GM23338 (cell line): ENCODE measurements around the gene CACNB3. TPM values are rescaled to one million over a fixed set of nuclear protein-coding genes. Genes with fewer than 3 reads are reported as not detected.
"Not testable (repeated sequence)": the region's sequence is repeated elsewhere in the genome, so short reads cannot be mapped to it uniquely, and the experiment has no call there.

Experiments
- ATAC-seq: fragments of 200-7000 bp; cut with Tn5 transposase; 3 replicates; pipeline ENCODE4 v1.9.1; 2020
- DNase-seq: peaks from one replicate; pipeline ENCODE4 v3.0.0-alpha.2; 2015; ENCODE audit warnings: low spot score
- H2AFZ ChIP-seq: fragments of 200-600 bp; sonication (generic); 2 replicates; pipeline ENCODE4 v1.8.0; 2016; ENCODE audit warnings: antibody characterized with exemption, mild to moderate bottlenecking, moderate library complexity
- H3F3A ChIP-seq: fragments of 200-600 bp; sonication (generic); replicated peaks from 2 replicates; pipeline ENCODE4 v1.8.0; 2017; ENCODE audit warnings: antibody characterized with exemption, mixed run types, low read depth
- H3K27ac ChIP-seq: fragments of 200-600 bp; sonication (generic); 2 replicates; pipeline ENCODE4 v1.6.1; 2016; ENCODE audit warnings: low read depth
- H3K27me3 ChIP-seq: fragments of 200-600 bp; sonication (generic); 2 replicates; pipeline ENCODE4 v1.8.0; 2016; ENCODE audit warnings: mild to moderate bottlenecking, mixed run types, moderate library complexity; ENCODE audit not compliant: insufficient read depth
- H3K36me3 ChIP-seq: fragments of 200-600 bp; sonication (generic); 2 replicates; pipeline ENCODE4 v1.8.0; 2016; ENCODE audit warnings: mild to moderate bottlenecking; ENCODE audit not compliant: insufficient read depth
- H3K4me1 ChIP-seq: fragments of 200-600 bp; sonication (generic); 2 replicates; pipeline ENCODE4 v1.8.0; 2016; ENCODE audit warnings: mild to moderate bottlenecking, moderate library complexity; ENCODE audit not compliant: insufficient read depth
- H3K4me2 ChIP-seq: fragments of 200-600 bp; sonication (generic); 2 replicates; pipeline ENCODE4 v1.7.1; 2017; ENCODE audit warnings: mixed run types
- H3K4me3 ChIP-seq: fragments of 200-600 bp; sonication (generic); 2 replicates; pipeline ENCODE4 v1.6.1; 2016; ENCODE audit warnings: mixed run types
- H3K79me2 ChIP-seq: fragments of 200-600 bp; sonication (generic); replicated peaks from 2 replicates; pipeline ENCODE4 v1.8.0; 2017; ENCODE audit warnings: mild to moderate bottlenecking; ENCODE audit not compliant: insufficient read depth
- H3K9me2 ChIP-seq: fragments of 200-600 bp; sonication (generic); 2 replicates; pipeline ENCODE4 v1.8.0; 2017; ENCODE audit not compliant: insufficient read depth
- H4K20me1 ChIP-seq: fragments of 200-600 bp; sonication (generic); replicated peaks from 2 replicates; pipeline ENCODE4 v1.8.0; 2017; ENCODE audit warnings: mild to moderate bottlenecking; ENCODE audit not compliant: insufficient read depth
- H3K27ac Mint-ChIP-seq: 2 replicates; pipeline ENCODE4 v1.8.0; 2020; ENCODE audit warnings: inconsistent platforms, mild to moderate bottlenecking, moderate library complexity, mixed read lengths
- H3K27me3 Mint-ChIP-seq: 3 replicates; pipeline ENCODE4 v1.8.0; 2022; ENCODE audit warnings: low read depth, mild to moderate bottlenecking, moderate library complexity, mixed read lengths, inconsistent platforms; ENCODE audit not compliant: insufficient read depth, poor library complexity
- H3K36me3 Mint-ChIP-seq: 3 replicates; pipeline ENCODE4 v1.8.0; 2021; ENCODE audit warnings: low read depth, mild to moderate bottlenecking, inconsistent platforms, moderate library complexity, mixed read lengths
- H3K4me1 Mint-ChIP-seq: 3 replicates; pipeline ENCODE4 v1.8.0; 2020; ENCODE audit warnings: mild to moderate bottlenecking, inconsistent platforms, mixed read lengths
- H3K4me3 Mint-ChIP-seq: 3 replicates; pipeline ENCODE4 v1.8.0; 2021; ENCODE audit warnings: moderate library complexity, mild to moderate bottlenecking, inconsistent platforms, mixed read lengths
- H3K9me3 Mint-ChIP-seq: 3 replicates; pipeline ENCODE4 v1.8.0; 2020; ENCODE audit warnings: moderate library complexity, mild to moderate bottlenecking, inconsistent platforms, mixed read lengths
- NANOG ChIP-seq: IDR thresholded peaks from 2 replicates; pipeline ENCODE4 v1.6.1; 2016; ENCODE audit warnings: antibody characterized with exemption, borderline replicate concordance
- POLR2AphosphoS5 ChIP-seq: IDR thresholded peaks from 2 replicates; pipeline ENCODE4 v1.6.1; 2016; ENCODE audit warnings: antibody characterized with exemption, low read depth
- ZNF331 ChIP-seq: fragments of 250-450 bp; sonication (Bioruptor Pico); IDR thresholded peaks from 2 replicates; pipeline ENCODE4 v1.5.0; 2020; ENCODE audit warnings: low read depth, mild to moderate bottlenecking, moderate library complexity
- polyA plus RNA-seq: library from polyadenylated mRNA; unstranded; fragments of >200 nt; fragmentation: Nextera tagmentation; extraction: Ambion mirVana; gene quantifications from 2 replicates; pipeline ENCODE4 v1.2.1, GENCODE V29; 2016
- total RNA-seq: library from RNA; depleted of rRNA; stranded (reverse); fragments of >200 nt; shearing (Covaris generic); gene quantifications from 2 replicates; pipeline ENCODE4 v1.2.3, GENCODE V29; 2014
- TF ChIP-seq, protein P1 (sequence below): IDR thresholded peaks from one replicate; pipeline ENCODE4 v1.6.1; 2018; ENCODE audit warnings: antibody characterized with exemption; ENCODE audit not compliant: unreplicated experiment
- TF ChIP-seq, protein P2 (sequence below), 2 experiments: fragments of 200-600 bp in 1 of 2; sonication (generic) in 1 of 2; conservative IDR thresholded peaks; 2 replicates each; pipeline versions ENCODE4 v1.5.1 to v1.6.1; 2016 to 2017; ENCODE audit warnings: antibody characterized with exemption in 2 of 2, low read depth in 2 of 2, mild to moderate bottlenecking in 2 of 2, moderate library complexity in 1 of 2
- TF ChIP-seq, protein P3 (sequence below): fragments of 250-450 bp; sonication (Bioruptor Pico); IDR thresholded peaks from 2 replicates; pipeline ENCODE4 v1.5.0; 2020; ENCODE audit warnings: mild to moderate bottlenecking, moderate library complexity

The CACNB3 gene
- total and polyA plus RNA-seq, 2 experiments from 2014 or later, result 4.1 to 6.2 TPM

DNA sequence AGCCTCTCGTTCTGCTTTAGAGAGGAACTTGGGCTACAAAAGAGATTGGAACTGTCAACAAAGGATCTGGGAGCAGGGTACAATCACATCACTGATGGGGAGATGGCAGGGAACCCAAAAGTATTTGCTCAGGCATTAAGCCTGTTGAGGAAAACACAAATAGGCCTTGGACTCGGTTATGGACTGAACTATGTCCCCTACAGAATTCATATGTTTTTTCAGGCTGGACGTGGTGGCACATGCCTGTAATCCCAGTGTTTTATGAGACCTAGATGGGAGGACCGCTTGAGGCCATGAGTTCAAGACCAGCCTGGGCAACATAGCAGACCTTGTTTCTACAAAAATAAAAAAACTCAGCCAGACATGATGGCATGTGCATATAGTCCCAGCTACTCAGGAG lies 19.8 kb downstream of the CACNB3 start (continued):
- TF ChIP-seq, protein P1, sequence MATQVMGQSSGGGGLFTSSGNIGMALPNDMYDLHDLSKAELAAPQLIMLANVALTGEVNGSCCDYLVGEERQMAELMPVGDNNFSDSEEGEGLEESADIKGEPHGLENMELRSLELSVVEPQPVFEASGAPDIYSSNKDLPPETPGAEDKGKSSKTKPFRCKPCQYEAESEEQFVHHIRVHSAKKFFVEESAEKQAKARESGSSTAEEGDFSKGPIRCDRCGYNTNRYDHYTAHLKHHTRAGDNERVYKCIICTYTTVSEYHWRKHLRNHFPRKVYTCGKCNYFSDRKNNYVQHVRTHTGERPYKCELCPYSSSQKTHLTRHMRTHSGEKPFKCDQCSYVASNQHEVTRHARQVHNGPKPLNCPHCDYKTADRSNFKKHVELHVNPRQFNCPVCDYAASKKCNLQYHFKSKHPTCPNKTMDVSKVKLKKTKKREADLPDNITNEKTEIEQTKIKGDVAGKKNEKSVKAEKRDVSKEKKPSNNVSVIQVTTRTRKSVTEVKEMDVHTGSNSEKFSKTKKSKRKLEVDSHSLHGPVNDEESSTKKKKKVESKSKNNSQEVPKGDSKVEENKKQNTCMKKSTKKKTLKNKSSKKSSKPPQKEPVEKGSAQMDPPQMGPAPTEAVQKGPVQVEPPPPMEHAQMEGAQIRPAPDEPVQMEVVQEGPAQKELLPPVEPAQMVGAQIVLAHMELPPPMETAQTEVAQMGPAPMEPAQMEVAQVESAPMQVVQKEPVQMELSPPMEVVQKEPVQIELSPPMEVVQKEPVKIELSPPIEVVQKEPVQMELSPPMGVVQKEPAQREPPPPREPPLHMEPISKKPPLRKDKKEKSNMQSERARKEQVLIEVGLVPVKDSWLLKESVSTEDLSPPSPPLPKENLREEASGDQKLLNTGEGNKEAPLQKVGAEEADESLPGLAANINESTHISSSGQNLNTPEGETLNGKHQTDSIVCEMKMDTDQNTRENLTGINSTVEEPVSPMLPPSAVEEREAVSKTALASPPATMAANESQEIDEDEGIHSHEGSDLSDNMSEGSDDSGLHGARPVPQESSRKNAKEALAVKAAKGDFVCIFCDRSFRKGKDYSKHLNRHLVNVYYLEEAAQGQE, result no peak
- TF ChIP-seq, protein P2, sequence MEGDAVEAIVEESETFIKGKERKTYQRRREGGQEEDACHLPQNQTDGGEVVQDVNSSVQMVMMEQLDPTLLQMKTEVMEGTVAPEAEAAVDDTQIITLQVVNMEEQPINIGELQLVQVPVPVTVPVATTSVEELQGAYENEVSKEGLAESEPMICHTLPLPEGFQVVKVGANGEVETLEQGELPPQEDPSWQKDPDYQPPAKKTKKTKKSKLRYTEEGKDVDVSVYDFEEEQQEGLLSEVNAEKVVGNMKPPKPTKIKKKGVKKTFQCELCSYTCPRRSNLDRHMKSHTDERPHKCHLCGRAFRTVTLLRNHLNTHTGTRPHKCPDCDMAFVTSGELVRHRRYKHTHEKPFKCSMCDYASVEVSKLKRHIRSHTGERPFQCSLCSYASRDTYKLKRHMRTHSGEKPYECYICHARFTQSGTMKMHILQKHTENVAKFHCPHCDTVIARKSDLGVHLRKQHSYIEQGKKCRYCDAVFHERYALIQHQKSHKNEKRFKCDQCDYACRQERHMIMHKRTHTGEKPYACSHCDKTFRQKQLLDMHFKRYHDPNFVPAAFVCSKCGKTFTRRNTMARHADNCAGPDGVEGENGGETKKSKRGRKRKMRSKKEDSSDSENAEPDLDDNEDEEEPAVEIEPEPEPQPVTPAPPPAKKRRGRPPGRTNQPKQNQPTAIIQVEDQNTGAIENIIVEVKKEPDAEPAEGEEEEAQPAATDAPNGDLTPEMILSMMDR (conservative IDR thresholded peaks at IDR 0.05; ENCODE audit: low read depth in 2 of 2), result no peak
- no peak for TF ChIP-seq POLR2AphosphoS5
- TF ChIP-seq ZNF331 (CRISPR knock-in tag), result no peak

DNA sequence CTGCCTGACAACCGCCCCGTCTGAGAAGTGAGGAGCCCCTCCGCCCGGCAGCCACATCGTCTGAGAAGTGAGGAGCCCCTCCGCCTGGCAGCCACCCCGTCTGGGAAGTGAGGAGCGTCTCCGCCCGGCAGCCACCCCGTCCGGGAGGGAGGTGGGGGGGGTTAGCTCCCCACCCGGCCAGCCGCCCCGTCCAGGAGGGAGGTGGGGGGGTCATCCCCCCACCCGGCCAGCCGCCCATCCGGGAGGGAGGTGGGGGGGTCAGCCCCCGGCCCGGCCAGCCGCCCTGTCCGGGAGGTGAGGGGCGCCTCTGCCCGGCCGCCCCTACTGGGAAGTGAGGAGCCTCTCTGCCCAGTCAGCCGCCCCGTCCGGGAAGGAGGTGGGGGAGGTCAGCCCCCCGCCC lies 23.7 kb downstream of the CACNB3 start:
- not testable (repeated sequence) for H2AFZ ChIP-seq, ATAC-seq
- peaks cover 87% of the 10 kb centered on the region for H3K36me3 Mint-ChIP-seq

DNA sequence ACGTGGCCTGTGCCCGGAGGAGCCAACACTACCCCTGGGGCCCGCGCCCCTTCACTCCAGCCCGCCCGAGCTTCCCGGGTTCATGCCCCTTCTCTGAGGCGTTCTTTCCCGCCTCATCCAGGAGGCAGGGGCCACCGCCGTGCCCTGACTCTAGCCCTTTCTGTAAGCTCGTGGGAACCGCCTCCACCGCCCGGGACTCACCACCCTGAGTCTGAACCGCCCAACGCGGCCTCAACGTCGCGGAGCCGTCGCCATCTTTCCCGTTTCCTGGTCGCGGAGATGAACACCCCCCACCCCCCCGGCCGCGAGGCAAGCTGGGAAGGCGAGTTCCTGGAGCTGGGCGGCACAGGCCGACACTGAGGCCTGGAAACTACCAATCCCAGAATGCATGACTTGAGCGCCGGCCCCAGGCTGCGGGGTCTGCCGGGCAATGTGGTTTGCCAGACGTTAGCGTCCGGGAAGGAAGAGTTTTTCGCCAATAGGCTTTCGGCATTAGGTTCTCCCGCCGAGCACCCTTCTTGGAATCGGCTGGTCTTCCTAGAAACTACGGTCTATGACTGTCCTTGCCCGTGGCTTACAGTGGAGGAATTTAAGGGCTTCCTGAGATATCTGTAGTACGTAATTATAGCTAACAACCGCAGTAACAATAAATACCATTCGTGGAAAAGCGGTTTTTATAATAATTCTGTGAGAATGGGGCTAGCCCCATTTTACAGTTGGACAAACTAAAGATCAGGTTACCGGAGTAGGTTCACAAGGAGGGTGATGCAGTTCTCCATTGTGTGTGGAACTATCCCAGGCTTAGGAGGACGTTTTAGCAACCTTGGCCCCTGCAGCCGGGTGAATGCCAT lies 33.8 kb downstream of the CACNB3 start, which contains the start of gene DDX23:
Gene DDX23, minus strand, starts transcription at position 281 of the 851 bp plus-strand sequence. CDS start 6,381 bp downstream, outside the sequence.
- H3K4me1 Mint-ChIP-seq, result peaks cover 16% of the 10 kb centered on the region
- Histone ChIP-seq H3F3A (no peaks in the 10 kb centered on the region), H3K27me3 (no peaks in the 10 kb centered on the region), H3K79me2 (peaks cover 47% of the 10 kb centered on the region), H3K27ac (peak within 1 kb of the TSS; percentile 77), H3K4me1 (peaks cover 9% of the 10 kb centered on the region; the same call in 1 of the 2 replicates), H3K4me2 (peak within 1 kb of the TSS; percentile 75), H4K20me1 (peaks cover 3% of the 10 kb centered on the region; the same call in 1 of the 2 replicates), H3K4me3 (peak within 1 kb of the TSS; percentile 85), H2AFZ (no peak within 1 kb of the TSS), H3K36me3 (no peaks in the 10 kb centered on the region), H3K9me2 (no peaks in the 10 kb centered on the region)
- peak within 1 kb of the TSS; percentile 98 for H3K27ac Mint-ChIP-seq
- peak; percentile 97 for ATAC-seq
- DNase-seq, result peak; percentile 98
- peak within 1 kb of the TSS; percentile 98 for H3K4me3 Mint-ChIP-seq
- H3K27me3 Mint-ChIP-seq, result peaks cover 8% of the 10 kb centered on the region
- H3K36me3 Mint-ChIP-seq, result peaks cover 15% of the 10 kb centered on the region
- no peaks in the 10 kb centered on the region for H3K9me3 Mint-ChIP-seq
- no peak for TF ChIP-seq NANOG
- TF ChIP-seq, protein P3, sequence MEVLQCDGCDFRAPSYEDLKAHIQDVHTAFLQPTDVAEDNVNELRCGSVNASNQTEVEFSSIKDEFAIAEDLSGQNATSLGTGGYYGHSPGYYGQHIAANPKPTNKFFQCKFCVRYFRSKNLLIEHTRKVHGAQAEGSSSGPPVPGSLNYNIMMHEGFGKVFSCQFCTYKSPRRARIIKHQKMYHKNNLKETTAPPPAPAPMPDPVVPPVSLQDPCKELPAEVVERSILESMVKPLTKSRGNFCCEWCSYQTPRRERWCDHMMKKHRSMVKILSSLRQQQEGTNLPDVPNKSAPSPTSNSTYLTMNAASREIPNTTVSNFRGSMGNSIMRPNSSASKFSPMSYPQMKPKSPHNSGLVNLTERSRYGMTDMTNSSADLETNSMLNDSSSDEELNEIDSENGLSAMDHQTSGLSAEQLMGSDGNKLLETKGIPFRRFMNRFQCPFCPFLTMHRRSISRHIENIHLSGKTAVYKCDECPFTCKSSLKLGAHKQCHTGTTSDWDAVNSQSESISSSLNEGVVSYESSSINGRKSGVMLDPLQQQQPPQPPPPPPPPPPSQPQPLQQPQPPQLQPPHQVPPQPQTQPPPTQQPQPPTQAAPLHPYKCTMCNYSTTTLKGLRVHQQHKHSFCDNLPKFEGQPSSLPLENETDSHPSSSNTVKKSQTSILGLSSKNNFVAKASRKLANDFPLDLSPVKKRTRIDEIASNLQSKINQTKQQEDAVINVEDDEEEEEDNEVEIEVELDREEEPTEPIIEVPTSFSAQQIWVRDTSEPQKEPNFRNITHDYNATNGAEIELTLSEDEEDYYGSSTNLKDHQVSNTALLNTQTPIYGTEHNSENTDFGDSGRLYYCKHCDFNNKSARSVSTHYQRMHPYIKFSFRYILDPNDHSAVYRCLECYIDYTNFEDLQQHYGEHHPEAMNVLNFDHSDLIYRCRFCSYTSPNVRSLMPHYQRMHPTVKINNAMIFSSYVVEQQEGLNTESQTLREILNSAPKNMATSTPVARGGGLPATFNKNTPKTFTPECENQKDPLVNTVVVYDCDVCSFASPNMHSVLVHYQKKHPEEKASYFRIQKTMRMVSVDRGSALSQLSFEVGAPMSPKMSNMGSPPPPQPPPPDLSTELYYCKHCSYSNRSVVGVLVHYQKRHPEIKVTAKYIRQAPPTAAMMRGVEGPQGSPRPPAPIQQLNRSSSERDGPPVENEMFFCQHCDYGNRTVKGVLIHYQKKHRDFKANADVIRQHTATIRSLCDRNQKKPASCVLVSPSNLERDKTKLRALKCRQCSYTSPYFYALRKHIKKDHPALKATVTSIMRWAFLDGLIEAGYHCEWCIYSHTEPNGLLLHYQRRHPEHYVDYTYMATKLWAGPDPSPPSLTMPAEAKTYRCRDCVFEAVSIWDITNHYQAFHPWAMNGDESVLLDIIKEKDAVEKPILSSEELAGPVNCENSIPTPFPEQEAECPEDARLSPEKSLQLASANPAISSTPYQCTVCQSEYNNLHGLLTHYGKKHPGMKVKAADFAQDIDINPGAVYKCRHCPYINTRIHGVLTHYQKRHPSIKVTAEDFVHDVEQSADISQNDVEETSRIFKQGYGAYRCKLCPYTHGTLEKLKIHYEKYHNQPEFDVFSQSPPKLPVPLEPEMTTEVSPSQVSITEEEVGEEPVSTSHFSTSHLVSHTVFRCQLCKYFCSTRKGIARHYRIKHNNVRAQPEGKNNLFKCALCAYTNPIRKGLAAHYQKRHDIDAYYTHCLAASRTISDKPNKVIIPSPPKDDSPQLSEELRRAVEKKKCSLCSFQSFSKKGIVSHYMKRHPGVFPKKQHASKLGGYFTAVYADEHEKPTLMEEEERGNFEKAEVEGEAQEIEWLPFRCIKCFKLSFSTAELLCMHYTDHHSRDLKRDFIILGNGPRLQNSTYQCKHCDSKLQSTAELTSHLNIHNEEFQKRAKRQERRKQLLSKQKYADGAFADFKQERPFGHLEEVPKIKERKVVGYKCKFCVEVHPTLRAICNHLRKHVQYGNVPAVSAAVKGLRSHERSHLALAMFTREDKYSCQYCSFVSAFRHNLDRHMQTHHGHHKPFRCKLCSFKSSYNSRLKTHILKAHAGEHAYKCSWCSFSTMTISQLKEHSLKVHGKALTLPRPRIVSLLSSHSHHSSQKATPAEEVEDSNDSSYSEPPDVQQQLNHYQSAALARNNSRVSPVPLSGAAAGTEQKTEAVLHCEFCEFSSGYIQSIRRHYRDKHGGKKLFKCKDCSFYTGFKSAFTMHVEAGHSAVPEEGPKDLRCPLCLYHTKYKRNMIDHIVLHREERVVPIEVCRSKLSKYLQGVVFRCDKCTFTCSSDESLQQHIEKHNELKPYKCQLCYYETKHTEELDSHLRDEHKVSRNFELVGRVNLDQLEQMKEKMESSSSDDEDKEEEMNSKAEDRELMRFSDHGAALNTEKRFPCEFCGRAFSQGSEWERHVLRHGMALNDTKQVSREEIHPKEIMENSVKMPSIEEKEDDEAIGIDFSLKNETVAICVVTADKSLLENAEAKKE, result no peak
- TF ChIP-seq POLR2AphosphoS5, result peak; percentile 64

More for the DNA sequence above, 23.7 kb downstream of the CACNB3 start:
- H3K27ac ChIP-seq, H3K9me3 Mint-ChIP-seq, H3K27me3 Mint-ChIP-seq, H3K4me1 ChIP-seq, H3K4me3 ChIP-seq, H3K4me3 Mint-ChIP-seq, H3K27me3 ChIP-seq, H3F3A ChIP-seq, H3K79me2 ChIP-seq, H3K4me1 Mint-ChIP-seq, H3K4me2 ChIP-seq, DNase-seq, H3K27ac Mint-ChIP-seq, H3K9me2 ChIP-seq: not testable (repeated sequence)
- Histone ChIP-seq H3K36me3 (peaks cover 56% of the 10 kb centered on the region), H4K20me1 (peaks cover 21% of the 10 kb centered on the region; the same call in 1 of the 2 replicates)
